HEK293T (cell line): Measurements from ENCODE around the gene NBEA.

Source experiments
- FOXK2 ChIP-seq: fragments of 450-650 bp; IDR thresholded peaks from 2 replicates; pipeline ENCODE4 v1.6.1; 2016; ENCODE audit warnings: mild to moderate bottlenecking
- FOXM1 ChIP-seq: fragments of 450-650 bp; IDR thresholded peaks from 2 replicates; pipeline ENCODE4 v1.6.1; 2017; ENCODE audit warnings: mild to moderate bottlenecking, borderline replicate concordance
- L3MBTL2 ChIP-seq: fragments of 450-650 bp; conservative IDR thresholded peaks from 2 replicates; pipeline ENCODE4 v1.6.1; 2016; ENCODE audit warnings: mild to moderate bottlenecking
- NFRKB ChIP-seq: fragments of 450-650 bp; IDR thresholded peaks from 2 replicates; pipeline ENCODE4 v1.6.1; 2016; ENCODE audit warnings: mild to moderate bottlenecking, moderate library complexity
- SUZ12 ChIP-seq: fragments of 450-650 bp; IDR thresholded peaks from 2 replicates; pipeline ENCODE4 v1.6.1; 2016; ENCODE audit warnings: mild to moderate bottlenecking
- TARDBP ChIP-seq: fragments of 450-650 bp; IDR thresholded peaks from 2 replicates; pipeline ENCODE4 v1.6.1; 2016

- no peak for TF ChIP-seq TARDBP
- no peak for TF ChIP-seq SUZ12
- TF ChIP-seq FOXM1, result no peak
- no peak for TF ChIP-seq NFRKB
- TF ChIP-seq L3MBTL2, result no peak
- no peak for TF ChIP-seq FOXK2
Measured at GRCh38 chr13:35190241-35190640, 248.2 kb downstream of the NBEA start.
